ENCODE results near the gene RNF44.
A peak's percentile ranks its signal among the peaks of the same experiment; 100 is the strongest.

Gene RNF44

GRCh38 chr5:176536132-176536901, 885 bp downstream of the RNF44 start:
- no peaks in the 10 kb centered on the region for H3K9me2 ChIP-seq (replicated peaks; ENCODE audit: insufficient read depth, low read length)
- H2AFZ ChIP-seq (ENCODE audit: low read depth, low read length, severe bottlenecking): no peak overlapping the region
- H3K4me2 ChIP-seq (ENCODE audit: low read depth, low read length, poor library complexity, severe bottlenecking): peak overlapping the region; percentile 82
- peak overlapping the region; percentile 91 for H3K27ac ChIP-seq (ENCODE audit: low read depth, low read length)
- no peaks in the 10 kb centered on the region for H3K36me3 ChIP-seq (ENCODE audit: low read length)
- peak overlapping the region; percentile 79 for H3K9ac ChIP-seq (ENCODE audit: low read length)
- no peaks in the 10 kb centered on the region for H4K20me1 ChIP-seq (ENCODE audit: low read depth, low read length)
- H3K27me3 ChIP-seq (ENCODE audit: low read length): no peaks in the 10 kb centered on the region
- TF ChIP-seq CTCF (IDR thresholded peaks at IDR 0.05; ENCODE audit: insufficient read depth, low read length, poor library complexity, severe bottlenecking) (no peak), EZH2phosphoT487 (conservative IDR thresholded peaks at IDR 0.05; ENCODE audit: low read length) (no peak)
- H3K79me2 ChIP-seq (ENCODE audit: insufficient read depth, low read length): peaks cover 34% of the 10 kb centered on the region
- H3K4me3 ChIP-seq (ENCODE audit: insufficient read depth, low read length, poor library complexity, severe bottlenecking): peak overlapping the region; percentile 88
- H3K9me3 ChIP-seq (ENCODE audit: insufficient read depth, low read length): no peaks in the 10 kb centered on the region
- H3F3A ChIP-seq (ENCODE audit: insufficient read depth): peaks cover 24% of the 10 kb centered on the region

GRCh38 chr5:176535664-176536131, 1.5 kb downstream of the RNF44 start:
- H3K27ac ChIP-seq (ENCODE audit: low read depth, low read length): peak overlapping the region; percentile 91
- H3K79me2 ChIP-seq (ENCODE audit: insufficient read depth, low read length): peaks cover 34% of the 10 kb centered on the region
- H3K4me3 ChIP-seq (ENCODE audit: insufficient read depth, low read length, poor library complexity, severe bottlenecking): peak overlapping the region; percentile 88
- no peak for TF ChIP-seq CTCF (IDR thresholded peaks at IDR 0.05; ENCODE audit: insufficient read depth, low read length, poor library complexity, severe bottlenecking)
- no peak for TF ChIP-seq EZH2phosphoT487 (conservative IDR thresholded peaks at IDR 0.05; ENCODE audit: low read length)
- no peaks in the 10 kb centered on the region for H3K27me3 ChIP-seq (ENCODE audit: low read length)
- H2AFZ ChIP-seq (ENCODE audit: low read depth, low read length, severe bottlenecking): no peak overlapping the region
- H3K9me3 ChIP-seq (ENCODE audit: insufficient read depth, low read length): no peaks in the 10 kb centered on the region
- peak overlapping the region; percentile 82 for H3K4me2 ChIP-seq (ENCODE audit: low read depth, low read length, poor library complexity, severe bottlenecking)
- H3F3A ChIP-seq (ENCODE audit: insufficient read depth): peaks cover 24% of the 10 kb centered on the region
- no peaks in the 10 kb centered on the region for H4K20me1 ChIP-seq (ENCODE audit: low read depth, low read length)
- no peaks in the 10 kb centered on the region for H3K36me3 ChIP-seq (ENCODE audit: low read length)
- H3K9me2 ChIP-seq (replicated peaks; ENCODE audit: insufficient read depth, low read length): no peaks in the 10 kb centered on the region
- H3K9ac ChIP-seq (ENCODE audit: low read length): peak overlapping the region; percentile 79

- Histone ChIP-seq H3K27ac (ENCODE audit: low read depth, low read length) (peak overlapping the region; percentile 91), H3K4me2 (ENCODE audit: low read depth, low read length, poor library complexity, severe bottlenecking) (peak overlapping the region; percentile 82), H3K4me3 (ENCODE audit: insufficient read depth, low read length, poor library complexity, severe bottlenecking) (peak overlapping the region; percentile 88), H3K9ac (ENCODE audit: low read length) (peak overlapping the region; percentile 79), H3K9me3 (ENCODE audit: insufficient read depth, low read length) (no peaks in the 10 kb centered on the region), H4K20me1 (ENCODE audit: low read depth, low read length) (no peaks in the 10 kb centered on the region), H3K36me3 (ENCODE audit: low read length) (no peaks in the 10 kb centered on the region), H3K79me2 (ENCODE audit: insufficient read depth, low read length) (peaks cover 34% of the 10 kb centered on the region), H3K9me2 (replicated peaks; ENCODE audit: insufficient read depth, low read length) (no peaks in the 10 kb centered on the region), H2AFZ (ENCODE audit: low read depth, low read length, severe bottlenecking) (no peak overlapping the region), H3F3A (ENCODE audit: insufficient read depth) (peaks cover 24% of the 10 kb centered on the region), H3K27me3 (ENCODE audit: low read length) (no peaks in the 10 kb centered on the region)
- no peak for TF ChIP-seq CTCF (IDR thresholded peaks at IDR 0.05; ENCODE audit: insufficient read depth, low read length, poor library complexity, severe bottlenecking)
- TF ChIP-seq EZH2phosphoT487 (conservative IDR thresholded peaks at IDR 0.05; ENCODE audit: low read length): no peak
Observed at GRCh38 chr5:176535101-176535663, 2.0 kb downstream of the RNF44 start.

Data from SU-DHL-6 (cell line).